HCT116 (cell line): ENCODE measurements around the gene SLC30A7. TPM values are rescaled to one million over a fixed set of nuclear protein-coding genes. Genes with fewer than 3 reads are reported as not detected.

Experiments used
- ATAC-seq: fragments of 200-7000 bp; cut with Tn5 transposase; 2 replicates; pipeline ENCODE4 v1.9.1; 2020; ENCODE audit warnings: mild to moderate bottlenecking, moderate library complexity
- BruUV-seq: library from RNA; stranded (reverse); fragments of 400-500 nt; replicated peaks from 2 replicates; lab custom pipeline; 2021; lab: Mats Ljungman, UMichigan
- CTCF ChIA-PET: fragments of 300-600 bp; sonication (Branson Sonifier 250); formaldehyde crosslinking; loops from one replicate; lab custom pipeline; 2021; ENCODE audit warnings: antibody characterized with exemption; lab: Charles Lee
- POLR2A ChIA-PET: fragments of 300-600, 350-600 bp; sonication (Branson Sonifier 250); formaldehyde crosslinking; loops from one replicate; lab custom pipeline; 2021; ENCODE audit warnings: antibody characterized with exemption; lab: Charles Lee
- RAD21 ChIA-PET, 2 experiments: fragments of 300-600 bp; sonication (Branson Sonifier 250); formaldehyde crosslinking; loops; one replicate each; lab custom pipeline; 2023; ENCODE audit warnings: low total read pairs in 2 of 2; ENCODE audit not compliant: uncharacterized antibody in 2 of 2, unreplicated experiment in 2 of 2, low non-redundant PET in 1 of 2; lab: Charles Lee
- DNase-seq: peaks from one replicate; pipeline ENCODE4 v3.0.0-alpha.2; 2010; ENCODE audit warnings: low read depth, low spot score
- H2AFZ ChIP-seq: fragments of 200-600 bp; shearing (Covaris generic), sonication (generic); 2 replicates; pipeline ENCODE4 v1.6.1; 2017; ENCODE audit warnings: low read depth, mixed run types, mixed read lengths, antibody characterized with exemption, low read length; ENCODE audit not compliant: poor library complexity, severe bottlenecking
- H3K27ac ChIP-seq: 2 replicates; pipeline ENCODE4 v1.5.1; 2012; ENCODE audit warnings: low read depth, low read length
- H3K27me3 ChIP-seq: fragments of 200-600 bp; sonication (generic); 2 replicates; pipeline ENCODE4 v1.6.1; 2016; ENCODE audit warnings: mixed run types, low read length, mixed read lengths; ENCODE audit not compliant: insufficient read depth
- H3K36me3 ChIP-seq, 2 experiments: fragments of 200-500 bp in 1 of 2; fragments of 200-600 bp in 1 of 2; sonication (Bioruptor generic) in 1 of 2; sonication (generic) in 1 of 2; 2 replicates each; pipeline versions ENCODE4 v1.5.1 to v1.6.1; 2014 to 2016; ENCODE audit warnings: low read length in 2 of 2, inconsistent platforms in 1 of 2, mixed read lengths in 1 of 2, mixed run types in 1 of 2; ENCODE audit not compliant: insufficient read depth in 2 of 2, control insufficient read depth in 1 of 2
- H3K4me1 ChIP-seq, 2 experiments: fragments of 200-600 bp in 1 of 2; sonication (generic) in 1 of 2; 2 replicates each; pipeline versions ENCODE4 v1.5.1 to v1.6.1; 2012 to 2017; ENCODE audit warnings: low read length in 2 of 2, inconsistent platforms in 1 of 2, mild to moderate bottlenecking in 1 of 2, mixed read lengths in 1 of 2, mixed run types in 1 of 2, moderate library complexity in 1 of 2; ENCODE audit not compliant: insufficient read depth in 2 of 2, control insufficient read depth in 1 of 2
- H3K4me2 ChIP-seq: fragments of 200-600 bp; sonication (generic); 2 replicates; pipeline ENCODE4 v1.6.1; 2017; ENCODE audit warnings: mixed run types, low read length, mixed read lengths
- H3K4me3 ChIP-seq, 2 experiments: fragments of 200-600 bp in 1 of 2; sonication (generic) in 1 of 2; replicated peaks in 1 of 2; 2 replicates each; pipeline ENCODE4 v1.5.1; 2011 to 2016; ENCODE audit warnings: low read length in 2 of 2, control low read depth in 1 of 2, low read depth in 1 of 2, mild to moderate bottlenecking in 1 of 2, mixed read lengths in 1 of 2, mixed run types in 1 of 2
- H3K79me2 ChIP-seq: fragments of 200-600 bp; sonication (generic); 2 replicates; pipeline ENCODE4 v1.6.1; 2017; ENCODE audit warnings: mild to moderate bottlenecking, mixed run types, low read length, moderate library complexity, mixed read lengths; ENCODE audit not compliant: insufficient read depth
- H3K9ac ChIP-seq: fragments of 200-600 bp; sonication (generic); 2 replicates; pipeline ENCODE4 v1.6.1; 2016; ENCODE audit warnings: low read length, mixed read lengths
- H3K9me2 ChIP-seq: fragments of 200-600 bp; sonication (generic), shearing (Covaris generic); 2 replicates; pipeline ENCODE4 v1.6.1; 2017; ENCODE audit warnings: mixed run types, mild to moderate bottlenecking, moderate library complexity; ENCODE audit not compliant: insufficient read depth
- H3K9me3 ChIP-seq, 2 experiments: fragments of 200-500 bp in 1 of 2; fragments of 200-600 bp in 1 of 2; sonication (Bioruptor generic) in 1 of 2; sonication (generic) in 1 of 2; 2 replicates each; pipeline ENCODE4 v1.6.1; 2014 to 2017; ENCODE audit warnings: low read length in 2 of 2, mixed read lengths in 2 of 2, inconsistent platforms in 1 of 2, low read depth in 1 of 2, mild to moderate bottlenecking in 1 of 2, mixed run types in 1 of 2, moderate library complexity in 1 of 2; ENCODE audit not compliant: control insufficient read depth in 1 of 2, insufficient read depth in 1 of 2
- H4K20me1 ChIP-seq: fragments of 200-600 bp; sonication (generic), shearing (Covaris generic); 2 replicates; pipeline ENCODE4 v1.6.1; 2017; ENCODE audit warnings: mixed run types, mild to moderate bottlenecking, moderate library complexity; ENCODE audit not compliant: insufficient read depth
- CBX3 ChIP-seq: IDR thresholded peaks from 2 replicates; pipeline ENCODE4 v1.6.1; 2012; ENCODE audit warnings: low read depth
- EZH2phosphoT487 ChIP-seq: fragments of 200-600 bp; IDR thresholded peaks from 2 replicates; pipeline ENCODE4 v1.6.1; 2018; ENCODE audit warnings: antibody characterized with exemption, borderline replicate concordance
- POLR2A ChIP-seq: IDR thresholded peaks from 2 replicates; pipeline ENCODE4 v1.7.0; 2011; ENCODE audit warnings: borderline replicate concordance; ENCODE audit not compliant: insufficient read depth, insufficient read length; ENCODE audit errors: extremely low read depth
- POLR2AphosphoS5 ChIP-seq: IDR thresholded peaks from 2 replicates; pipeline ENCODE4 v1.6.1; 2011; ENCODE audit warnings: mild to moderate bottlenecking, low read depth, low read length, moderate library complexity
- SIN3A ChIP-seq: IDR thresholded peaks from 2 replicates; pipeline ENCODE4 v1.6.1; 2012; ENCODE audit warnings: low read depth
- SP1 ChIP-seq: IDR thresholded peaks from 2 replicates; pipeline ENCODE4 v1.6.1; 2012; ENCODE audit warnings: low read depth
- SRF ChIP-seq: IDR thresholded peaks from 2 replicates; pipeline ENCODE4 v1.6.1; 2012; ENCODE audit warnings: low read depth
- intact Hi-C: fragments of 100-400 bp; cut with micrococcal nuclease; formaldehyde crosslinking; loops from 2 replicates; pipeline ENCODE4 v1.10.0; 2022
- total RNA-seq: library from RNA; stranded (reverse); gene quantifications from one replicate; pipeline ENCODE4 v1.2.1, GENCODE V29; 2021; ENCODE audit not compliant: unreplicated experiment
- TF ChIP-seq, protein P1 (sequence below): IDR thresholded peaks from 2 replicates; pipeline ENCODE4 v1.6.1; 2011; ENCODE audit warnings: mild to moderate bottlenecking, low read length, moderate library complexity; ENCODE audit not compliant: insufficient replicate concordance; ENCODE audit errors: extremely low read depth
- TF ChIP-seq, protein P2 (sequence below): IDR thresholded peaks from 2 replicates; pipeline ENCODE4 v1.6.1; 2012; ENCODE audit warnings: low read depth

The SLC30A7 gene
- total RNA-seq, 1 experiment from 2014 or later = 23.3 TPM

DNA sequence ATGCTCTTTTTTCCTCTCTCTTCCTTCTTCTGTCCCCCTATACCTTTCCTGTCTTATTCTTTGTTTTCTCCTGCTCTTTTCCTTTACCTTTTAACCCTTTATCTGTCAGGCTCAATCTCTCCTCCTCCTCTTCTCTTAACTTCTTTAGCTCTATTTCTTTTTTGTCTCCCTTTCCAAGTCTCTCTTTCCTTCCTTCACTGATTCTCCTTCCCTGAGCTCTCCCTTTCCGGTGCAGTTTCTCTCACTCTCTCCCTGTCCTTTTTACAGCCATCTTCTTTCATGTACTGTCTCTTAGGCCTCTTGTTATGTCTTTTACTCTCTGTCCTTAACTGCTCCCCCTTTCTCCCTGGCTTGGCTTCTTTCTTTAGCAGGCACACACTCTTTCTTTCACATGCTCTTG lies 12.0 kb downstream of the SLC30A7 start:
- H3K9me2 ChIP-seq = no peaks in the 10 kb centered on the region
- H3K27ac ChIP-seq = no peak overlapping the region
- TF ChIP-seq SP1 = no peak
- TF ChIP-seq POLR2AphosphoS5 = no peak
- TF ChIP-seq, protein P1, sequence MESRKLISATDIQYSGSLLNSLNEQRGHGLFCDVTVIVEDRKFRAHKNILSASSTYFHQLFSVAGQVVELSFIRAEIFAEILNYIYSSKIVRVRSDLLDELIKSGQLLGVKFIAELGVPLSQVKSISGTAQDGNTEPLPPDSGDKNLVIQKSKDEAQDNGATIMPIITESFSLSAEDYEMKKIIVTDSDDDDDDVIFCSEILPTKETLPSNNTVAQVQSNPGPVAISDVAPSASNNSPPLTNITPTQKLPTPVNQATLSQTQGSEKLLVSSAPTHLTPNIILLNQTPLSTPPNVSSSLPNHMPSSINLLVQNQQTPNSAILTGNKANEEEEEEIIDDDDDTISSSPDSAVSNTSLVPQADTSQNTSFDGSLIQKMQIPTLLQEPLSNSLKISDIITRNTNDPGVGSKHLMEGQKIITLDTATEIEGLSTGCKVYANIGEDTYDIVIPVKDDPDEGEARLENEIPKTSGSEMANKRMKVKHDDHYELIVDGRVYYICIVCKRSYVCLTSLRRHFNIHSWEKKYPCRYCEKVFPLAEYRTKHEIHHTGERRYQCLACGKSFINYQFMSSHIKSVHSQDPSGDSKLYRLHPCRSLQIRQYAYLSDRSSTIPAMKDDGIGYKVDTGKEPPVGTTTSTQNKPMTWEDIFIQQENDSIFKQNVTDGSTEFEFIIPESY = no peak
- TF ChIP-seq SIN3A = no peak
- no peak for TF ChIP-seq EZH2phosphoT487
- TF ChIP-seq CBX3 = no peak
- TF ChIP-seq, protein P2, sequence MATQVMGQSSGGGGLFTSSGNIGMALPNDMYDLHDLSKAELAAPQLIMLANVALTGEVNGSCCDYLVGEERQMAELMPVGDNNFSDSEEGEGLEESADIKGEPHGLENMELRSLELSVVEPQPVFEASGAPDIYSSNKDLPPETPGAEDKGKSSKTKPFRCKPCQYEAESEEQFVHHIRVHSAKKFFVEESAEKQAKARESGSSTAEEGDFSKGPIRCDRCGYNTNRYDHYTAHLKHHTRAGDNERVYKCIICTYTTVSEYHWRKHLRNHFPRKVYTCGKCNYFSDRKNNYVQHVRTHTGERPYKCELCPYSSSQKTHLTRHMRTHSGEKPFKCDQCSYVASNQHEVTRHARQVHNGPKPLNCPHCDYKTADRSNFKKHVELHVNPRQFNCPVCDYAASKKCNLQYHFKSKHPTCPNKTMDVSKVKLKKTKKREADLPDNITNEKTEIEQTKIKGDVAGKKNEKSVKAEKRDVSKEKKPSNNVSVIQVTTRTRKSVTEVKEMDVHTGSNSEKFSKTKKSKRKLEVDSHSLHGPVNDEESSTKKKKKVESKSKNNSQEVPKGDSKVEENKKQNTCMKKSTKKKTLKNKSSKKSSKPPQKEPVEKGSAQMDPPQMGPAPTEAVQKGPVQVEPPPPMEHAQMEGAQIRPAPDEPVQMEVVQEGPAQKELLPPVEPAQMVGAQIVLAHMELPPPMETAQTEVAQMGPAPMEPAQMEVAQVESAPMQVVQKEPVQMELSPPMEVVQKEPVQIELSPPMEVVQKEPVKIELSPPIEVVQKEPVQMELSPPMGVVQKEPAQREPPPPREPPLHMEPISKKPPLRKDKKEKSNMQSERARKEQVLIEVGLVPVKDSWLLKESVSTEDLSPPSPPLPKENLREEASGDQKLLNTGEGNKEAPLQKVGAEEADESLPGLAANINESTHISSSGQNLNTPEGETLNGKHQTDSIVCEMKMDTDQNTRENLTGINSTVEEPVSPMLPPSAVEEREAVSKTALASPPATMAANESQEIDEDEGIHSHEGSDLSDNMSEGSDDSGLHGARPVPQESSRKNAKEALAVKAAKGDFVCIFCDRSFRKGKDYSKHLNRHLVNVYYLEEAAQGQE = no peak
- TF ChIP-seq SRF = no peak
- no peak for TF ChIP-seq POLR2A
- intact Hi-C loops = no loop called here
- no peak overlapping the region for H2AFZ ChIP-seq
- RAD21 ChIA-PET = no interaction called here
- POLR2A ChIA-PET = no interaction called here
- BruUV-seq = no TSS peak
- no peak overlapping the region for H3K4me3 ChIP-seq
- ATAC-seq (no peak), DNase-seq (no peak)
- H3K4me1 ChIP-seq = no peaks in the 10 kb centered on the region
- no peaks in the 10 kb centered on the region; a peak in 1 of 4 replicates for H3K9me3 ChIP-seq
- CTCF ChIA-PET = no interaction called here
- H3K4me2 ChIP-seq = no peak overlapping the region
- no peaks in the 10 kb centered on the region for H3K27me3 ChIP-seq
- H4K20me1 ChIP-seq = no peaks in the 10 kb centered on the region
- H3K9ac ChIP-seq = no peak overlapping the region
- H3K36me3 ChIP-seq = peaks cover 21% of the 10 kb centered on the region in 2 experiments
- H3K79me2 ChIP-seq = peaks cover 25% of the 10 kb centered on the region
